ENCODE measurements around the gene SAMD10.

GRCh38 chr20:63924241-63924640, 55.2 kb downstream of the SAMD10 start:
- TF ChIP-seq EZH2 (optimal IDR thresholded peaks at IDR 0.05; ENCODE audit: low read depth, low read length) (no peak), CTCF (IDR thresholded peaks at IDR 0.05; ENCODE audit: low read length) (no peak)
